DOHH2 (cell line): ENCODE measurements around the gene SOX11.

ENCODE experiments used
- H3F3A ChIP-seq: fragments of 200-600 bp; sonication (generic), shearing (Covaris generic); 2 replicates; pipeline ENCODE4 v1.6.0; 2016; ENCODE audit warnings: antibody characterized with exemption, mild to moderate bottlenecking; ENCODE audit not compliant: control insufficient read depth, insufficient read depth
- H3K27ac ChIP-seq: fragments of 200-600 bp; sonication (generic); 2 replicates; pipeline ENCODE4 v1.5.1; 2014; ENCODE audit warnings: low read depth, mild to moderate bottlenecking, low read length, moderate library complexity
- H3K27me3 ChIP-seq: fragments of 200-600 bp; sonication (generic); 2 replicates; pipeline ENCODE4 v1.6.1; 2014; ENCODE audit warnings: mild to moderate bottlenecking, low read length, mixed read lengths; ENCODE audit not compliant: control insufficient read depth
- H3K36me3 ChIP-seq: fragments of 200-600 bp; sonication (generic); 2 replicates; pipeline ENCODE4 v1.6.1; 2014; ENCODE audit warnings: mild to moderate bottlenecking, low read length, moderate library complexity, mixed read lengths; ENCODE audit not compliant: control insufficient read depth
- H3K4me1 ChIP-seq: fragments of 200-600 bp; sonication (generic); 2 replicates; pipeline ENCODE4 v1.6.1; 2014; ENCODE audit warnings: mild to moderate bottlenecking, low read length, mixed read lengths; ENCODE audit not compliant: control insufficient read depth
- H3K4me2 ChIP-seq: fragments of 200-600 bp; sonication (generic); 2 replicates; pipeline ENCODE4 v1.6.0; 2014; ENCODE audit warnings: mild to moderate bottlenecking, low read length, moderate library complexity
- H3K4me3 ChIP-seq: fragments of 200-600 bp; sonication (generic); 2 replicates; pipeline ENCODE4 v1.5.1; 2014; ENCODE audit warnings: mild to moderate bottlenecking, low read length, mixed read lengths
- H3K79me2 ChIP-seq: fragments of 200-600 bp; sonication (generic); 2 replicates; pipeline ENCODE4 v1.6.1; 2014; ENCODE audit warnings: mild to moderate bottlenecking, low read length, mixed read lengths; ENCODE audit not compliant: control insufficient read depth
- H3K9me2 ChIP-seq: fragments of 200-600 bp; sonication (generic); replicated peaks from 2 replicates; pipeline ENCODE4 v1.6.1; 2014; ENCODE audit warnings: mild to moderate bottlenecking, low read length, mixed read lengths; ENCODE audit not compliant: control insufficient read depth
- H3K9me3 ChIP-seq: fragments of 200-600 bp; sonication (generic); 2 replicates; pipeline ENCODE4 v1.6.1; 2014; ENCODE audit warnings: antibody characterized with exemption, low read length, mixed read lengths; ENCODE audit not compliant: control insufficient read depth, insufficient read depth
- H4K20me1 ChIP-seq: fragments of 200-600 bp; sonication (generic); 2 replicates; pipeline ENCODE4 v1.6.0; 2014; ENCODE audit warnings: low read depth, mild to moderate bottlenecking, antibody characterized with exemption, low read length, moderate library complexity; ENCODE audit not compliant: control insufficient read depth, insufficient read depth
- EZH2phosphoT487 ChIP-seq: fragments of 200-600 bp; sonication (generic); IDR thresholded peaks from 2 replicates; pipeline ENCODE4 v1.6.1; 2017; ENCODE audit warnings: borderline replicate concordance, mild to moderate bottlenecking, antibody characterized with exemption, low read length, moderate library complexity, mixed read lengths
- TF ChIP-seq, protein P1 (sequence below): fragments of 200-600 bp; sonication (generic); IDR thresholded peaks from one replicate; pipeline ENCODE4 v1.5.1; 2014; ENCODE audit warnings: antibody characterized with exemption, mild to moderate bottlenecking, low read depth, low read length; ENCODE audit not compliant: poor library complexity, severe bottlenecking

SOX11 gene

DNA sequence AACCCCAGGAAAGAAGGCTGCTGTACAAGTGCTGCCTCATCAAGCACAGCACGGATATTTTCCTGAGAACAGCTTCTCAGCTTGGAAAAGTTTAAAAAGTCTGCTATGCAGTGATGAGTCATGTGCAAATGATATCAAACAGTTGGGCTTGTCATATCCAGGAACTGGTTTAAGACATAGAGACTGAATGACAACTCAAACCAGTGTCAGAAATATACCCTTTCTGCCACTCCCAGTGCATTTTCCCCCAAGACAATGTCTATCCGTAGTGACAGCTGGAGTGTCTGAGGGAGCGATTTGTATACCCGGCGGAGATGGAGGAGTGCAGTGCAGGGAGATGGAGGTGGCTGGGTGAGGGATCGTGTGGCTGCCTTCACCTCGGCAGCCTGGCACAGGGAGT, 28.2 kb downstream of the SOX11 start:
- no peaks in the 10 kb centered on the region for H3K79me2 ChIP-seq
- H4K20me1 ChIP-seq: no peaks in the 10 kb centered on the region
- H3K9me3 ChIP-seq: no peaks in the 10 kb centered on the region
- H3K36me3 ChIP-seq: no peaks in the 10 kb centered on the region
- no peaks in the 10 kb centered on the region for H3K27me3 ChIP-seq
- no peaks in the 10 kb centered on the region for H3K4me1 ChIP-seq
- H3K27ac ChIP-seq: no peak overlapping the region
- H3K4me3 ChIP-seq: no peak overlapping the region
- H3F3A ChIP-seq: no peaks in the 10 kb centered on the region
- TF ChIP-seq, protein P1, sequence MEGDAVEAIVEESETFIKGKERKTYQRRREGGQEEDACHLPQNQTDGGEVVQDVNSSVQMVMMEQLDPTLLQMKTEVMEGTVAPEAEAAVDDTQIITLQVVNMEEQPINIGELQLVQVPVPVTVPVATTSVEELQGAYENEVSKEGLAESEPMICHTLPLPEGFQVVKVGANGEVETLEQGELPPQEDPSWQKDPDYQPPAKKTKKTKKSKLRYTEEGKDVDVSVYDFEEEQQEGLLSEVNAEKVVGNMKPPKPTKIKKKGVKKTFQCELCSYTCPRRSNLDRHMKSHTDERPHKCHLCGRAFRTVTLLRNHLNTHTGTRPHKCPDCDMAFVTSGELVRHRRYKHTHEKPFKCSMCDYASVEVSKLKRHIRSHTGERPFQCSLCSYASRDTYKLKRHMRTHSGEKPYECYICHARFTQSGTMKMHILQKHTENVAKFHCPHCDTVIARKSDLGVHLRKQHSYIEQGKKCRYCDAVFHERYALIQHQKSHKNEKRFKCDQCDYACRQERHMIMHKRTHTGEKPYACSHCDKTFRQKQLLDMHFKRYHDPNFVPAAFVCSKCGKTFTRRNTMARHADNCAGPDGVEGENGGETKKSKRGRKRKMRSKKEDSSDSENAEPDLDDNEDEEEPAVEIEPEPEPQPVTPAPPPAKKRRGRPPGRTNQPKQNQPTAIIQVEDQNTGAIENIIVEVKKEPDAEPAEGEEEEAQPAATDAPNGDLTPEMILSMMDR: no peak
- TF ChIP-seq EZH2phosphoT487: no peak
- no peak overlapping the region for H3K4me2 ChIP-seq
- no peaks in the 10 kb centered on the region for H3K9me2 ChIP-seq

DNA sequence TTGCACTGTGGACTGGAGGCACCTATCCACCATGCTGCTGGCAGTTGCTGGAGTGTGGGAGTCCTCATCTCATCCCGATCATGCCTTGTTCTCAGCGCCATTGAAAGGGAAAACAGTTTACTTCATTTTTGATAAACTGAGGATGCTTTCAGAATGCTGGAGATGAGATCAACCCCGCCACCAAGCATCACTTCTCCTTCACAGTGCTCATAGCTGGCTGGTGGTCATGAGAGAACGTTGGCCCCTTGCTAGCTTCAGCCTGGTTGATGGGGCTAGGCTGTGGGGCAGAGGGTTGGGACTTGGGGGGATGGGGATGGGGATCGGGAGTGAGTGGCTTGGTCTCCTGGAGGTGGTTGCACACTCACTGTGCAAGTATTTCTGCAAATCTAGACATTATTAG, 30.1 kb downstream of the SOX11 start:
- no peaks in the 10 kb centered on the region for H3K36me3 ChIP-seq
- no peaks in the 10 kb centered on the region for H3K27me3 ChIP-seq
- H3K27ac ChIP-seq: no peak overlapping the region
- H3K9me3 ChIP-seq: no peaks in the 10 kb centered on the region
- TF ChIP-seq, protein P1: no peak
- no peak for TF ChIP-seq EZH2phosphoT487
- H3K4me2 ChIP-seq: no peak overlapping the region
- no peaks in the 10 kb centered on the region for H4K20me1 ChIP-seq
- no peaks in the 10 kb centered on the region for H3K79me2 ChIP-seq
- no peaks in the 10 kb centered on the region for H3K4me1 ChIP-seq
- no peak overlapping the region for H3K4me3 ChIP-seq
- no peaks in the 10 kb centered on the region for H3K9me2 ChIP-seq
- H3F3A ChIP-seq: no peaks in the 10 kb centered on the region

DNA sequence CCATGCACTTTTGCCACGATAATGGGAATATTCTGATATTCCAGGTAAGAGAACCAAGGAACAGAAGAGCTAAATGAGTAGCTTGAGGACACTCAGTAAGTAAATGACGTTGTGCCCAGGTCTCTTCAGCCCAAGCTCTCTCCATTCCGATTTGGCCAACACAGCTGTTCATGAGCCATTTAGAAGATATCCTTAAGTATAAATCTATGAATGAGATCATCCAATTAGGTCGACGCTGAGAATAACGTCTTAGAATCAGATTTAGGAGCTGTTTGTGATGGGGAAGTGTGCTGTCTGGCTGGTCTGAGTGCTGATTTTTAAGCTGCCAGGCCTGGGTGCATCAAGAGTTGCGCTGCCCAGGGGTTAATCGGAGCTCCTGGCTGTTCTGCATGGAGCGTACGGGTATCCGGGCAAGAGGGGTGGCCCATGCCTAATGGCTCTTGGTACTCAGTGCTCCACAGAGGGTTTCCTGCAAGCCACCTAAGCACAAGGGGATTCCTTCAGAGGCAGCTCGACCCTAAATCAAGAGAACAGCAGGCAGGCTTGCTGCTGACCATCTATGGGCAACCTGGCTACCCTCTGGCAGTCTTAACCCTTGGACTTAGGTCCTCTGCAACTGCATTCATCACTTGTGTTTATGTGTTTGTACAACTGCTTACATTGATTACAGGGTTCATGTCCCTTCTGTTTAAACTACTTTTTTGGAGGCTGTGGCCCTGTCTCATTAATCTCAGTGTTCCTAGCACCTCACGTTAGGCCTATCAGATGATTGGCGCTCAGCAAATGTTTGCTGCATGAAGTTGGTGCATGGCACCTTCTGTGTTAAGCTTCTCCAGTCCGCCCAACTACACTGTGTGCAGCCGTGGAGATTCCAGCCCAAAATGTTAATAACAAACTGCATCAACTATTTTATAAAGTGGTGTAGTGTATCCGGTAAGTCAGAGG, 31.9 kb downstream of the SOX11 start:
- no peak overlapping the region for H3K4me2 ChIP-seq
- TF ChIP-seq EZH2phosphoT487: no peak
- TF ChIP-seq, protein P1: no peak
- no peaks in the 10 kb centered on the region for H3K9me3 ChIP-seq
- no peak overlapping the region for H3K4me3 ChIP-seq
- H3K4me1 ChIP-seq: no peaks in the 10 kb centered on the region
- no peak overlapping the region for H3K27ac ChIP-seq
- no peaks in the 10 kb centered on the region for H3K9me2 ChIP-seq
- no peaks in the 10 kb centered on the region for H3K27me3 ChIP-seq
- no peaks in the 10 kb centered on the region for H3K36me3 ChIP-seq
- H3K79me2 ChIP-seq: no peaks in the 10 kb centered on the region
- H3F3A ChIP-seq: no peaks in the 10 kb centered on the region
- H4K20me1 ChIP-seq: no peaks in the 10 kb centered on the region
